HG02840 (cell line): Measurements from ENCODE around the gene NR2C2AP.

ENCODE experiments used
- ATAC-seq: cut with Tn5 transposase; IDR thresholded peaks from one replicate; pipeline ENCODE4 v1.9.1; 2021; ENCODE audit warnings: mild to moderate bottlenecking, moderate library complexity, moderate number of reproducible peaks; ENCODE audit not compliant: unreplicated experiment, low FRiP score

NR2C2AP gene

DNA sequence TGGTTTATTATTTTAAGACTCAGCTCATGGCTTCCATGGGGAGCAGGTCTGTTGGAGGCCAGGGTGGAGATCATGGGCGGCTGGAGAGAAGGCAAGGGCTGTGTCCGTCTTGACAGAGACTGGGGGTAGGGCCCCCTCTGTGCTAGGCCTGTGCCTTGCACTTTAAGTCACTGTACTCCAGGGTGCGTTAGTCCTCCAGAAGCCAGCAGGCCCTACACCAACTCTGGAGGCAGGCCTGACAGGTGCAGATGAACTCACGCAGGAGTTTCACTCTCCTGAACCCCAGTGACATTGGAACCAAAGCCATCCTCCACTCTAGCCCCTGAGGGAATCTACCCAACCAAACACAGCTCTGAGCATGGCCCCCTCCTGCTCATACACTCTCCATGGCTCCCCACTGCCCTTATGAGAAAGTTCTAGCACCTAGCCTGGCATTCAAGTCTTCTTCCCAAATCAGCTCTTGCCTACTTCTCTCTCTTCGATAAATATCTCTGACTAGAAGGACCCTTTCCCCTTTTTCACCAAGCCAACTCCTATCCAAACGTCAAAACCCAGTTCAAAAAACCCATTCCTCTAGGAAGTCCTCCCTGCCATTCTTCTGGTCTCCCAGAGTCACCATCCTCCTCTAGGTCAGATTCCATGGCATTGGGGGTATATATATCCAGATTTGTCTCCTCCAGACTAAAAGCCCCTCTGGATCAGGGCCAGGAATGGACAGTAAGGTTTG lies 48.3 kb downstream of the NR2C2AP start:
- no peak for ATAC-seq

DNA sequence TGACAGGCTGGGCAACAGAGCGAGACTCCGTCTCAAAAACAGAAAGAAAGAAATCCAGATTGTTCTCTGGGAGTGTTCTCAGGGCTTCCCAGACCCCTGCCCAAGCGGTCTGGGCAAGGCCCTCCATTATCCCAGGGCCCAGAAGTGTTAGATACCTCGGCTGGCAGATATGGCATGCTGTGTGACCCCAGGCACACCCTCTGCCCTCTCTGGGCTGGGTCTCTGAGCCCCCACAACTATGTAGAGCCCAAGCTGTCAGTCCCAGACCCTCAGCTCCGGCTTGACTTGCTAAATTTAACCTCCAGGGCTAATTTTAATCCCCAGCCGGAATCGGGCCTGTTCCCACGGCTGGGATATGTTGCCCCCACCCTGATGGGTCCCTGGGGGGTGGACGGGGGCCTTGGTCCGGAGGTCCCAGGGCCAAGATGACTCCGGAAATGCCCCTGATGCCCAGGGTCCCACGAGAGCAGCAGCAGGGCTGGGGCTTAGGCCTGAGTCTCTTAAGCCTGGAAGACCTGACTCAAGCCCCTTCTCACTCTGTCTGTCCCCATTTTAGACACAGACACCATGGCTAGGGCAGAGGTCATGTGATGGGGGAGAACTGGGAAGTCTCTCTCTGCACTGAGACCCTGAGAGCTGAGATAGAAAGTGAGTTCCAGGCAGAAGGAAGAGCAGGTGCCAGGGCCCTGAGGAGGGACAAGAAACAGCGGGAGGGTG lies 50.4 kb downstream of the NR2C2AP start:
- ATAC-seq: no peak

DNA sequence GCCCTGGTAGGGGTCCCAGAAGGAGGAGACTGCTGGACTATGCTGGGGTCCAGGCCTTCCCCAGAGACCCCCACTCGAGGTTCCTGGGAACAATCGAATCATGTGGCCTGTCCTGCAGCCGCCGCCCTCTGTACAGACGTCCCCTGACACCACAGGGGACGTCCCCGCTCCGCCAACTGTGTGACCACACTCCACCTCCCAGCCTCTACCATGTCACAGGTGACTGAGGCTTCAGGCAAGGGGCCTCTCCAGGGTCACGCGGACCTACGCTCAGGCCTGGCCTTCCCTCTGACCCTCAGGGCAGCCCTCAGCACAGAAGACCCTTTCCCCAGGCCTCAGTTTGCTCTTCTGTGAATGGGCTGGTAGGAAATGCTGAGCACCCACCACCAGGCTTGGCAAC lies 51.8 kb downstream of the NR2C2AP start:
- no peak for ATAC-seq
